Fibroblast of the aortic adventitia (primary cell): ENCODE measurements around the gene F10. TPM values are rescaled to one million over a fixed set of nuclear protein-coding genes. Genes with fewer than 3 reads are reported as not detected.

ENCODE experiments used
- DNase-seq: peaks from one replicate; pipeline ENCODE4 v3.0.0-alpha.2; 2010; ENCODE audit warnings: low read depth
- H3K4me3 ChIP-seq: 2 replicates; pipeline ENCODE4 v1.5.1; 2011; ENCODE audit warnings: low read depth, mild to moderate bottlenecking, control low read depth, low read length, moderate library complexity
- total RNA-seq: library from RNA; depleted of rRNA; stranded (reverse); fragments of >200 nt; gene quantifications from 2 replicates; pipeline ENCODE4 v1.2.3, GENCODE V29; 2012; ENCODE audit warnings: low replicate concordance
- TF ChIP-seq, protein P1 (sequence below): IDR thresholded peaks from 2 replicates; pipeline ENCODE4 v1.5.1; 2011; ENCODE audit warnings: mild to moderate bottlenecking, low read length, control low read depth, inconsistent platforms; ENCODE audit not compliant: insufficient read depth

F10 gene
- total RNA-seq, 1 donor, result 12.6 TPM

DNA sequence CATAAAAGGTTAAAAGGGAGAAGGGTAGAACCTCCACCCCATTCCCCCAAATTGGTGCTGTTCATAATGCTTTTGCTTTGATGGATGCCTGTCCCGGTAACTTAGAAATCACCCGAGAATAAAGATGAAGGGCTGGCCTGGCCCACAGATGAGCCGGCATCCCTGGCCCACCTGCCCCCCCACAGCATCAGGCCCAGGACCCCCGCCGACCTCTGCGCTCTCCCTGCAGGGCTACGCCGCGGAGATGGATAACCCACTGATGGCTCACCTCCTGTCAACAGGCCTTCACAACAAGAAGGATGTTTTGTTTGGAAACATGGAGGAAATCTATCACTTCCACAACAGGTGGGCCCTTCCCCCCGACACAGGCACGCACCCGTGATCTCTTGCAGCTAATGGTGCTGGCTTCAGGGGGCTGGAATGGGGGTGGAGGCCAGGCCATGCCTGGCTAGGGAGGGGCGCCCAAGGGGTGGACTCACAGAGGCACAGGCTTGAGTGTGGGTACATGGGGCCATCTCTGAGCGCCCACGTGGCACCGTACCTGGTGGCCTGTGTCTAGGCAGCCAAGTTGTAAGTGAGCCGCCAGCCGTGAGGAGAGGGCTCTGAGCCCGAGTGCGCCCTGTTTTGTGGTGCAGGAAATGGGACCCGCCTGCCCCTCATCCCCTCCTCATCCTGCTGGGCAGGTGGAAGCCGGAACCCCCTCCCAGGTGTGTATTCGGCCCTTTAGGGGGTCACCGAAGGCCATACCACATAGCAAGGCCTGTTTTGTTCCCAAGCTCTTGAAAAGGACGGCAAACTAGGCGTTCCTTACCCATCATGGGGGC is 40.2 kb upstream of the F10 start:
- TF ChIP-seq, protein P1, sequence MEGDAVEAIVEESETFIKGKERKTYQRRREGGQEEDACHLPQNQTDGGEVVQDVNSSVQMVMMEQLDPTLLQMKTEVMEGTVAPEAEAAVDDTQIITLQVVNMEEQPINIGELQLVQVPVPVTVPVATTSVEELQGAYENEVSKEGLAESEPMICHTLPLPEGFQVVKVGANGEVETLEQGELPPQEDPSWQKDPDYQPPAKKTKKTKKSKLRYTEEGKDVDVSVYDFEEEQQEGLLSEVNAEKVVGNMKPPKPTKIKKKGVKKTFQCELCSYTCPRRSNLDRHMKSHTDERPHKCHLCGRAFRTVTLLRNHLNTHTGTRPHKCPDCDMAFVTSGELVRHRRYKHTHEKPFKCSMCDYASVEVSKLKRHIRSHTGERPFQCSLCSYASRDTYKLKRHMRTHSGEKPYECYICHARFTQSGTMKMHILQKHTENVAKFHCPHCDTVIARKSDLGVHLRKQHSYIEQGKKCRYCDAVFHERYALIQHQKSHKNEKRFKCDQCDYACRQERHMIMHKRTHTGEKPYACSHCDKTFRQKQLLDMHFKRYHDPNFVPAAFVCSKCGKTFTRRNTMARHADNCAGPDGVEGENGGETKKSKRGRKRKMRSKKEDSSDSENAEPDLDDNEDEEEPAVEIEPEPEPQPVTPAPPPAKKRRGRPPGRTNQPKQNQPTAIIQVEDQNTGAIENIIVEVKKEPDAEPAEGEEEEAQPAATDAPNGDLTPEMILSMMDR, result no peak
- H3K4me3 ChIP-seq, result no peak overlapping the region
- no peak for DNase-seq

DNA sequence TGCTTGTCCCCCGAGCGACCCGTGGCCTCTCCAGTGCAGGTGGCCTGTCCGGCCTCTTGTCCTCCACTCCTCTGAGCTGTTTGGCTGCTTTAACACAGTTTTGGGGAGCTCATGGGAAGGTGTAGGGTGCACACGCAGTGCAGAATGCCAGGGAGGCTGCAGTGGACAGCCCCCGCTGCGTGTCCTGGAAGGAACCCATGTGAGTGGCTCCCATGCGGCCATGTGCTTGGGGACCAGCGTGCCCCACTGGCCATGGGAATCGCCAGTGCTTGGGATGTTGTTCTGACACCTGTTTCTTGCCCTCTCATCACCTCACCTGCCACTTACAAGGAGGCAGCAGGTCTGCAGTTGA is 39.6 kb upstream of the F10 start:
- TF ChIP-seq, protein P1, result no peak

DNA sequence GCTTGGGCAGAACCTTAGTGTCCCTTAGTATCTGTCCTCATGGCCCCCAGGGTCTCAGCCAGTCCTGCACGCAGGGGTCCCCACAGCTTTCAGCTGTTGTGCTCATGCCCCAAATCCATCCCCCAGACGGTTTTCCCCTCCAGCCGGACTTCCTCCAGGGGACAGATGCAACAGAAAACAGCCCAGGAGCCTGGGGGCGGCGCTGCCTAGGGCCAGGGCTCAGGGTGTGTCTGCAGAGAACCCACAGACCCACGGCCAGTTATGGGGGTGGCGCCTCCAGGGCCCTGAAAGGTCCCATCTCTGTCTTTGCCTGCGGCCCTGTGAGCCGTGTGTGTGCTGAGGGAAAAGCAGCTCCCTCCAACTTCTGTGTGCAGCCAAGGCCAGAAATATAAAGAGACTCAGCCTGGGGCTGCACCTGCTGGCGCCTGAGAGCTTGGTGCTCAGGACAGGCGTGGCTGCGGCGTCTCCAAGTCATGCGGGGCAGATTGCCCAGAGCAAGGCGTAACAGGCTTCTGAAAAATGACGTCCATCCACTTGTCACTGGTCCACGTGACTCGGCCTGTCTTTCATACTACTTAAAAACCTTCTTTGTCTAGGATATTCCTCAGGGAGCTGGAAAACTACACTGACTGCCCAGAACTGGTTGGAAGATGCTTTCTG is 39.1 kb upstream of the F10 start:
- no peak overlapping the region for H3K4me3 ChIP-seq
- DNase-seq, result peak; percentile 72
- TF ChIP-seq, protein P1, result no peak

More for the DNA sequence above, 39.6 kb upstream of the F10 start:
- no peak for DNase-seq
- no peak overlapping the region for H3K4me3 ChIP-seq

DNA sequence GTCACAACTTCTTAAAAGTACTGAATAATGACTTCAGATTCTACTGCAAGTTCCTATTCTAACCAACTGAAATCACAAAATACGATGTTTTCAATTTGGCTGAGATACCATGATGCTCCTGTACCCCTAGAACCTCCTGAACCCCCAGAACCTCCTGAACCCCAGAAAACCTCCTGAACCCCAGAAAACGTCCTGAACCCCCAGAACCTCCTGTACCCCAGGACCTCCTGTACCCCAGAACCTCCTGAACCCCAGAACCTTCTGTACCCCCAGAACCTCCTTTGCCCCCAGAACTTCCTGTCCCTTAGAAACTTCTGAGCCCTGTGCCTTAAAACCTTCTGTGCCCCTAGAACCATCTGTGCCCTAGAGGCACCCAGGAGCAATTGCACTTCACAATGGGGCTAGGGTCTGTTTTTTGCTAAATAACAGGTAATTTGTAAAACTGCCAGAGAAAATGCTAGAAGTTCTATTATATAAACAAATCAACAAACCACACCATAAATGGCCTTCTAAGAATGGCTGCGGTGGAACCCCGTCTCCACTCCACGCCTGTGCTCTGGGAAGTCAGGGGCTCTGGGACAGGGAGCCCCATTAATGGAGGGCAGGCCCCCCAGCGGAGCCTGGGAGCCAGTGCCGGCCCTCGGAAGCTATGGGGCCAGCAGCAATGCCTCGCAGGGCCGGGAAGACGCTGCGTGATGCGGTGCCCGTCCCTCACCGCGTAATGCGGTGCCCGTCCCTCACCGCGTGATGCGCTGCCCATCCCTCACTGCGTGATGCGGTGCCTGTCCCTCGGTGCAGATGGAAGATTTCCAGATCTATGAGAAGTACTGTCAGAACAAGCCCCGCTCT is 38.3 kb upstream of the F10 start:
- no peak for DNase-seq
- TF ChIP-seq, protein P1, result peak; percentile 23

DNA sequence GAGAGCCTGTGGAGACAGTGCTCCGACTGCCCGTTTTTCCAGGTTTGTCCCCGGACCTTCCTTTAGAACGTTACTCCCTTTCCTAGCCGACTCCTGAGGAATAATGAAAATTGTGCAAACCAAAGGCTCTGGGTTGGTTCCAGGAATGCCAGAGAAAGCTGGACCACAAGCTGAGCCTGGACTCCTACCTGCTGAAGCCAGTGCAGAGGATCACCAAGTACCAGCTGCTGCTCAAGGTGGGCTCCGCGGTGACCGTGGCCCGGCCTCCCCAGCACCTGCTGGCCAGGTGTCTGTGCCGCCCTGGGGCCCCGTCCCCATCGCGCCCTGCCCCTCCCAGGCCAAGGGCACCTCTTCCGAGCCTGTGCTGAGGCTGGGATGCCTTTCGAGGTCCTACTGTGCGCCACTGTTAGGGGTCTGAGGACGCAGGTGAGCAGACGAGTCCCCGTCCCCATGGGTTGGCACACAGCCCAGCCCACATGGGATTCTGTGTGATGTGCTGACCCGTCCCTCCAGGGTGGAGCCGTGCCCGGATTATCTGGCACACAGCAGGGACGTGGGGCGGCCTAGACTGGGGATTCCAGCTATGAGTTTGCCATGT is 37.6 kb upstream of the F10 start:
- TF ChIP-seq, protein P1, result no peak
- no peak for DNase-seq
- no peak overlapping the region for H3K4me3 ChIP-seq

More for the DNA sequence above, 38.3 kb upstream of the F10 start:
- no peak overlapping the region for H3K4me3 ChIP-seq

DNA sequence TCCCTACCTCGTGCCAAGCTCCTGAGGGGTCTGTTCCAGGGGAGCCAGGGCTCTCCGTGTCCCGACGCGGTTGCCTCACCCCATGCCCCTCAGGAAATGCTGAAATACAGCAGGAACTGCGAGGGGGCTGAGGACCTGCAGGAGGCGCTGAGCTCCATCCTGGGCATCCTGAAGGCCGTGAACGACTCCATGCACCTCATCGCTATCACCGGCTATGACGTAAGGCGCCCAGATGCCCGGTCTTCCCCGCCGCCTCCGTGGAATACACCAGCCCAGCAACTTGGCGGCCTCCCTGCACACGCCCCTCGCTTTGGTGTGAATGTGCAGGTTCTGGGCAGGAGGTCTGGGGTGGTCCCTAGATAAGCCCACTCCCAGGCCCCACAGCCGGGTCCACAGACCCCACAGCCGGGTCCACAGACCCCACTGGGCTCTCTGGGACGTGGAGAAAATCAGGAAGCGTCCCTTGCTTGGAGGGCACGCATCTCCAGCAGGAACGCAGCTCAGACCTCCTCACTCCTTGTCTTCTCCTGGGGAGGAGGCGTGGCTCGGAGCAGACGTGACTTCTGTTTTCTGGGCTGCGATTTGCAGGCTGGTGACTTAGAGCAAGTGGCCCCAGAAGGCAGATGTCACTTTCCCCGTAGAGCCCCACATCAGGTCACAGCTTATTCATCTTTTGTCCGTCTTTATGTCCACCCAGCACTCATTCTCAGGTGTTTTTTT is 36.4 kb upstream of the F10 start:
- no peak for DNase-seq
- H3K4me3 ChIP-seq, result no peak overlapping the region
- TF ChIP-seq, protein P1, result no peak
